ENCODE data around the gene ADAM10.

The ADAM10 gene

DNA sequence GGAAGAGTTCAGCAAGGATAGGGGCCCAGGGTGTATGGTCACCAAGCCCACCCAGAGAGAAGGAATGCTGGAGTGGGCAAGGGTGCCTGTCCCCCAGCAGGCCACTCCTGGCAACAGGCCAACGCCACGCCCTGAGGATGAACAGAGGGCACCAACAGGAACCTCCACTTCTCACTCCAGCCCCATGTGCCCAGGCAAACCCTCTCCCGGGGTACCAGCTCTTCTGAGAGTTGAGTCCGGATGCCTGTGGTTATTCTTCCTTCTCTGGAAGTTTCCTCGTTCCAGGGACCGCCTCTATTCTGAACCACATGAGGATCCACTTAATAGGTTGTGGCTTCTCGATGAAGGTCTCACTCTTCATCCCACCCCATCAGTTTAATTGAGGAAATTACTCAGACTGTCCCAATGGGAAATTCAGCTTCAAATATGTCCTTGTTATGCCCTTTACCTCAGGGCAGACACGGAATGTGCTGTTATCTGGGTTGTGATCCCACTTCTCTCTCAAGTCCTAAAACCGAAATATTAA, 203.4 kb downstream of the ADAM10 start:
- no peak for DNase-seq (ENCODE audit: insufficient read length)
- no peak for TF ChIP-seq TAF1 (IDR thresholded peaks at IDR 0.05; ENCODE audit: borderline replicate concordance, low read depth, low read length)
- TF ChIP-seq POLR2A (IDR thresholded peaks at IDR 0.05; ENCODE audit: low read depth, low read length): no peak
- no peak for TF ChIP-seq POLR2AphosphoS5 (IDR thresholded peaks at IDR 0.05; ENCODE audit: low read depth, low read length)
- FAIRE-seq: no peak

DNA sequence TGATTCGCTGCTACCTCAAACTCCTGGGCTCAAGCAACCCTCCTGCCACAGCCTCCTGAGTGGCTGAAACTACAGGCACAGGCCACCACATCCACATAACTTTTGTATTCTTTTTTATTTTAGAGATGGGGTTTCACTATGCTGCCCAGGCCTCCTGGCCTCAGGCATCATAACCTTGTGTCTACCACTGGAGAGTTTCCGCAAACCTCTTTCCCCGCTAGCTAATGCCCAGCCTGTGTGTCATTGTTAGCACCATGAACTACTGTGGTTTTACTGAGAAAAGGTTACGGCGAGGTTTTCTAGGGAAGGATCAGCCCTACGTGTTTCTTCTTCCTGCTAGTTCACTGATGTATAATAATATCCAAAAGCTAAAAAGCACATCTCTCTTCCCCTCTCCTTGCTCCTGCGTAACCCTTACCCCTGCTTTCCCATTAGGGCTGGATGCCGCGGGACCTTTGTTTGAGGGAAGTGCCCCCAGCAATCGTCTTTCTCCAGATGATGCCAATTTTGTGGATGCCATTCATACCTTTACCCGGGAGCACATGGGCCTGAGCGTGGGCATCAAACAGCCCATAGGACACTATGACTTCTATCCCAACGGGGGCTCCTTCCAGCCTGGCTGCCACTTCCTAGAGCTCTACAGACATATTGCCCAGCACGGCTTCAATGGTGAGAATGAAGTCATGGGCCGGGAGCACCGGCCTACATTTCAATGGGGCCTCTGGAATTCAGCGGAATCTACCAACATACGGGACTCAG, 204.0 kb downstream of the ADAM10 start:
- FAIRE-seq (no peak), DNase-seq (ENCODE audit: insufficient read length) (no peak)
- TF ChIP-seq POLR2A (IDR thresholded peaks at IDR 0.05; ENCODE audit: low read depth, low read length) (no peak), TAF1 (IDR thresholded peaks at IDR 0.05; ENCODE audit: borderline replicate concordance, low read depth, low read length) (no peak), POLR2AphosphoS5 (IDR thresholded peaks at IDR 0.05; ENCODE audit: low read depth, low read length) (no peak)

DNA sequence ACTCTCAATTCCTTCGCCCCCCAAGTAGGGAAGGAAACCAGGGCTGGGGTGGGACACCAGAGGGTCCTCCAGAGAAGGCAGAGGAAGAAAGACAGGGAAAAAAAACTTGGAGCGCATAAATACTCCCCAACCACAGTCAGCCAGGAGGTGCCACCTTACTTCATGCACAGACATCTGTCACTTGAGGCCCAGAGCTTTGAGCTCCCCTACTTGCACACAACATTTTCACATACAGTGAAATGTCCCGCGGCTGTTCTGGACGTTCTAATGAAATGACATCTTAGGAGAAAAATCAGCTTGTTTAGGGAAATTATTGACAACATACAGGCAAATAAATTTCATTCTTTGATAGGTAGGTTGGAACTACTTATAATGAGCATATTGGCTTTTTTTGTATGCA, 204.8 kb downstream of the ADAM10 start:
- no peak for DNase-seq (ENCODE audit: insufficient read length)
- TF ChIP-seq TAF1 (IDR thresholded peaks at IDR 0.05; ENCODE audit: borderline replicate concordance, low read depth, low read length): no peak
- no peak for TF ChIP-seq POLR2AphosphoS5 (IDR thresholded peaks at IDR 0.05; ENCODE audit: low read depth, low read length)
- no peak for TF ChIP-seq POLR2A (IDR thresholded peaks at IDR 0.05; ENCODE audit: low read depth, low read length)
- no peak for FAIRE-seq

DNA sequence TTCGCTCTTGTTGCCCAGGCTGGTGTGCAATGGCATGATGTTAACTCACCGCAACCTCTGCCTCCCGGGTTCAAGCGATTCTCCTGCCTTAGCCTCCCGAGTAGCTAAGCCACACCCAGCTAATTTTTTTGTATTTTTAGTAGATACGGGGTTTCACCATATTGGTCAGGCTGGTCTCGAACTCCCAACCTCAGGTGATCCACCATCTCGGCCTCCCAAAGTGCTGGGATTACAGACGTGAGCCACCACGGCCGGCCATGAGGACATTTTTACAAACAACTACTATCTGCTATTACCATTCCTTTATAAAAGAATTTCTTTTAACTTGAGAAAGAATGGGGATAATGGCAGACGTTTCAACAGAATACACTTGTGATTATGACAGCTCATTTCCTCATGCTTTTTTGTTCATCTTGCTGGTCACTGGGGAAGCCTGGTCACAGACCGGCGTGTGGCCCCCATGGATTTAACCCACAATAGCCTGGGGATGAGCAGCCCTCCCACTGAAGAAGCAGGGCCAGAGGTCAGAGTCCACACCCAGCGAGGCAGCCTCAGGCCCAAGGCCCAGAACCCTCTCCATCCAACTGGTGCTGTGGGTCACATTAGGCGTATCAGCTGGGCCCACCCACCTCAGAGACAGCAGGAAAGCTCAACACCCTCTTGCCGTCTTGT, 205.7 kb downstream of the ADAM10 start:
- no peak for DNase-seq (ENCODE audit: insufficient read length)
- FAIRE-seq: no peak
- no peak for TF ChIP-seq POLR2A (IDR thresholded peaks at IDR 0.05; ENCODE audit: low read depth, low read length)

DNA sequence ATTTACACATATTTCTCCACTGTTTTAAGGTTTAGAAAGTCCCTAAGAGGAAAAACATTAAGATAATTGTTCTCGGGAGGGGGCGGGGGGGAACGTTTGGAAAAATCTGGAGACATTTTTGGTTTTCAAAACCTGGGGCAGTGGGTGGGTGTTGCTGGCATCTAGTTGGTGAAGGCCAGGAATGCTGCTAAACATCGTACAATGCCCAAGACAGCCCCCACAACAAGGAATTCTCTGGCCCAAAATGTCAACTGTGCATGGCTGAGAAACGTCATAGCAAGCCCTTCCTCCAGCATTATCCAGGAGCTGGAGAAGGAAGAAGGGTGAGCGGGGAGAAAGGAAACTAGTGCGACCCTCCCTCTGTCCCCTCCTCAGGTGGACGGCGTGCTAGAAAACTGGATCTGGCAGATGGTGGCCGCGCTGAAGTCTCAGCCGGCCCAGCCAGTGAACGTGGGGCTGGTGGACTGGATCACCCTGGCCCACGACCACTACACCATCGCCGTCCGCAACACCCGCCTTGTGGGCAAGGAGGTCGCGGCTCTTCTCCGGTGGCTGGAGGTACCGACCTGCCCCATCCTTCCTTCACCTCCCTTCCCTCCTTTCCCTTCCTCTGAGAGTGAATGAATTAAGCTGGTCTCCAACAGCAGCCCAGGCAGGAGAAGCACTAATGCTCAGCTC, 208.0 kb downstream of the ADAM10 start:
- DNase-seq (ENCODE audit: insufficient read length) (no peak), FAIRE-seq (no peak)
- no peak for TF ChIP-seq POLR2AphosphoS5 (IDR thresholded peaks at IDR 0.05; ENCODE audit: low read depth, low read length)
- no peak for TF ChIP-seq POLR2A (IDR thresholded peaks at IDR 0.05; ENCODE audit: low read depth, low read length)
- no peak for TF ChIP-seq TAF1 (IDR thresholded peaks at IDR 0.05; ENCODE audit: borderline replicate concordance, low read depth, low read length)

DNA sequence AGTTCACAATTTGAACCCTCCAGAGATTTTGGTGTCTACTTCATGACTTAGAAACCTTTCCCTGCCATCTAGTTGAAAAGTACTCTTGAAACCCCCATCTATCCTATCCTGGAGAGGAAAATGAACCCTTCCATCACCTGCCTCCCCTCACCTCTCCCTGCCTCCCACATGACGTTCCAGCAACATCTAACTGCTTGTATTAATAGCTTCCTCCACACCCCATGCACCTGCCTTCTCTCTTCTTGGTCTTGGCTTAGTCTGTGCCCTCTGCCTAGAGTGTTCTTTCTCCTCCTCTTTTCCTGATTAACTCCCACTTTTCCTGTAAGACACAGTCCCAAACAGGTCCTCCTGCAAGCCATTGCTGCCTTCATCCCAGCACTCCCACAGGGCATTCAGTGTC, 210.0 kb downstream of the ADAM10 start:
- no peak for TF ChIP-seq TAF1 (IDR thresholded peaks at IDR 0.05; ENCODE audit: borderline replicate concordance, low read depth, low read length)
- no peak for TF ChIP-seq POLR2AphosphoS5 (IDR thresholded peaks at IDR 0.05; ENCODE audit: low read depth, low read length)
- TF ChIP-seq POLR2A (IDR thresholded peaks at IDR 0.05; ENCODE audit: low read depth, low read length): no peak
- DNase-seq (ENCODE audit: insufficient read length) (no peak), FAIRE-seq (no peak)

DNA sequence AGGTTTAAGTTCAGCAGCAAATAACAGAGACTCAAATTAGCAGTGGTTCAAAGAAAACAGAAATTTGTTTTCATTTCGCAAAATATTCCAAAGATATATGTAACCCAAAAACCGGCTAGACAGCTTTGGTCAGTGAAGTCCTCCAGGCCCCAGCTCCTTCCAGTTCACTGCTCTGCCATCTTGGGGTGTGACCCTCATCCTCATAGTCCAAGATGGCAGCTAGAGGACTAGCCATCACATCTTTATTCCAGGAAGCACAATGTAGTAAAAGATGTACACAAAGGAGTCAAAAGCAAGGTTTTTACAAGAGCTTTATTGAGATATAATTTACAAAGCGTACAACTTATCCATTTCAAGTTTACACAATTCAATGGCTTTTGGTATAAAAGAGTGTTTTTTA, 210.6 kb downstream of the ADAM10 start:
- TF ChIP-seq TAF1 (IDR thresholded peaks at IDR 0.05; ENCODE audit: borderline replicate concordance, low read depth, low read length): no peak
- FAIRE-seq (no peak), DNase-seq (ENCODE audit: insufficient read length) (no peak)

All from GM12892 (cell line).